Stomach (tissue), 9 donors: ENCODE measurements around the gene FBXO22. TPM values are rescaled to one million over a fixed set of nuclear protein-coding genes. Genes with fewer than 3 reads are reported as not detected.
"Not testable (repeated sequence)": the region's sequence is repeated elsewhere in the genome, so short reads cannot be mapped to it uniquely, and the experiment has no call there.

ENCODE experiments used
- DNase-seq, 2 donors: peaks; one replicate each; pipeline versions ENCODE4 v3.0.0 to v3.0.0-alpha.2; 2013 to 2019
- H3K27ac ChIP-seq, 5 donors: fragments of 200-600 bp in 4 of 5; sonication (generic) in 4 of 5; one replicate each; pipeline ENCODE4 v1.5.1; 2013 to 2019; ENCODE audit warnings: mild to moderate bottlenecking in 1 of 5, moderate library complexity in 1 of 5
- H3K27me3 ChIP-seq, 3 donors: fragments of 200-600 bp; sonication (generic); one replicate each; pipeline ENCODE4 v1.5.1; 2017 to 2019; ENCODE audit warnings: mixed run types in 1 of 3
- H3K36me3 ChIP-seq, 4 donors: fragments of 200-600 bp; sonication (generic); 1 replicate in 3 of 4; 2 replicates in 1 of 4; pipeline ENCODE4 v1.5.1; 2016 to 2019
- H3K4me1 ChIP-seq, 4 donors: fragments of 200-600 bp; sonication (generic); one replicate each; pipeline ENCODE4 v1.5.1; 2016 to 2019
- H3K4me3 ChIP-seq, 4 donors: fragments of 200-600 bp; sonication (generic) in 3 of 4; one replicate each; pipeline ENCODE4 v1.5.1; 2016 to 2019; ENCODE audit warnings: mild to moderate bottlenecking in 1 of 4
- H3K9me3 ChIP-seq, 4 donors: fragments of 200-600 bp; sonication (generic); one replicate each; pipeline ENCODE4 v1.5.1; 2016 to 2019
- CTCF ChIP-seq, 7 experiments: fragments of 450-650 bp in 4 of 7; fragments of 200-600 bp in 3 of 7; sonication (generic) in 3 of 7; IDR thresholded peaks; one replicate each; pipeline ENCODE4 v1.5.1; 2016 to 2019; ENCODE audit warnings: antibody characterized with exemption in 7 of 7, control low read depth in 2 of 7, mild to moderate bottlenecking in 1 of 7
- EP300 ChIP-seq: sonication (generic); formaldehyde crosslinking; IDR thresholded peaks from one replicate; pipeline ENCODE4 v1.6.1; 2017; ENCODE audit warnings: antibody characterized with exemption
- POLR2A ChIP-seq, 4 donors: fragments of 450-650 bp; IDR thresholded peaks; one replicate each; pipeline ENCODE4 v1.6.1; 2016; ENCODE audit warnings: antibody characterized with exemption in 4 of 4, control low read depth in 2 of 4, mild to moderate bottlenecking in 1 of 4, moderate library complexity in 1 of 4
- POLR2AphosphoS5 ChIP-seq, 3 donors: sonication (generic); formaldehyde crosslinking; IDR thresholded peaks; one replicate each; pipeline ENCODE4 v1.6.1; 2016; ENCODE audit warnings: antibody characterized with exemption in 3 of 3
- WGBS, 5 donors: extraction: QIAGEN DNeasy Blood & Tissue Kit in 3 of 5; methylation state at CpG; one replicate each; pipeline versions ENCODE4 v1.1.5 to v1.1.7; 2013 to 2018; 5-methylcytosine and 5-hydroxymethylcytosine counted together
- intact Hi-C: fragments of 100-400 bp; cut with DNase I; formaldehyde crosslinking; loops from one replicate; pipeline ENCODE4 v1.15.1; 2023; ENCODE audit warnings: low total_unique reads
- polyA plus RNA-seq, 3 donors: library from polyadenylated mRNA; stranded (reverse); fragments of 200-250 nt; gene quantifications; one replicate each; pipeline ENCODE4 v1.2.3, GENCODE V29; 2013
- total RNA-seq, 5 donors: library from RNA; depleted of rRNA; stranded (reverse); fragments of >200 nt; gene quantifications; one replicate each; pipeline versions ENCODE4 v1.1.0 to v1.2.3, GENCODE V29; 2014 to 2016
- donor health status: healthy with polysubstance abuse.
- donor health status: Bipolar disorder and iron deficiency.
- donor health status: healthy.

The FBXO22 gene
- total and polyA plus RNA-seq, 8 donors = 8.2 to 100 (median 19.0) TPM

GRCh38 chr15:75981149-75981815 is 77.6 kb downstream of the FBXO22 start:
- H3K27ac ChIP-seq = no peak overlapping the region
- WGBS, 5 donors = 69 to 74% (median 70%) methylated on average over 2 of the region's 2 CpGs
- intact Hi-C loops = no loop called here
- H3K27me3 ChIP-seq = peaks cover 0 to 6% (median 0%) of the 10 kb centered on the region in 3 donors
- H3K4me1 ChIP-seq = no peaks in the 10 kb centered on the region
- H3K9me3 ChIP-seq = no peaks in the 10 kb centered on the region
- H3K4me3 ChIP-seq = no peak overlapping the region
- DNase-seq = no peak
- no peak for TF ChIP-seq EP300
- TF ChIP-seq POLR2A (IDR thresholded peaks at IDR 0.05) = no peak
- TF ChIP-seq POLR2AphosphoS5 (IDR thresholded peaks at IDR 0.05) = no peak
- TF ChIP-seq CTCF (IDR thresholded peaks at IDR 0.05) = no peak
- H3K36me3 ChIP-seq = no peaks in the 10 kb centered on the region

- H3K27me3 ChIP-seq = no peaks in the 10 kb centered on the region
- TF ChIP-seq POLR2A (IDR thresholded peaks at IDR 0.05) (no peak), EP300 (no peak), CTCF (IDR thresholded peaks at IDR 0.05) (no peak), POLR2AphosphoS5 (IDR thresholded peaks at IDR 0.05) (no peak)
- 79 to 92% (median 87%) methylated on average over 2 of the region's 2 CpGs for WGBS, 5 donors
- H3K27ac ChIP-seq = no peak overlapping the region
- intact Hi-C loops = no loop called here
- no peaks in the 10 kb centered on the region for H3K4me1 ChIP-seq
- no peak for DNase-seq
- no peaks in the 10 kb centered on the region for H3K36me3 ChIP-seq
- no peaks in the 10 kb centered on the region for H3K9me3 ChIP-seq
- no peak overlapping the region for H3K4me3 ChIP-seq
Observed at GRCh38 chr15:75982468-75982867, 78.8 kb downstream of the FBXO22 start.

- H3K27me3 ChIP-seq, DNase-seq, H3K4me3 ChIP-seq, H3K4me1 ChIP-seq, H3K36me3 ChIP-seq, H3K27ac ChIP-seq, H3K9me3 ChIP-seq, intact Hi-C loops: not testable (repeated sequence)
- 90 to 96% (median 91%) methylated on average over 3 of the region's 3 CpGs for WGBS, 5 donors
Observed at GRCh38 chr15:75984706-75985105, 81.0 kb downstream of the FBXO22 start.

- WGBS, 5 donors = 44 to 78% (median 73%) methylated on average over 1 of the region's 1 CpG
- TF ChIP-seq POLR2A (IDR thresholded peaks at IDR 0.05) (no peak), EP300 (no peak), CTCF (IDR thresholded peaks at IDR 0.05) (no peak), POLR2AphosphoS5 (IDR thresholded peaks at IDR 0.05) (no peak)
- no peak overlapping the region for H3K27ac ChIP-seq
- H3K4me3 ChIP-seq = no peak overlapping the region
- DNase-seq = no peak
- H3K27me3 ChIP-seq = no peaks in the 10 kb centered on the region
- intact Hi-C loops = no loop called here
- no peaks in the 10 kb centered on the region for H3K9me3 ChIP-seq
- H3K36me3 ChIP-seq = no peaks in the 10 kb centered on the region
- no peaks in the 10 kb centered on the region for H3K4me1 ChIP-seq
Observed at GRCh38 chr15:75985971-75986370, 82.3 kb downstream of the FBXO22 start.

DNA sequence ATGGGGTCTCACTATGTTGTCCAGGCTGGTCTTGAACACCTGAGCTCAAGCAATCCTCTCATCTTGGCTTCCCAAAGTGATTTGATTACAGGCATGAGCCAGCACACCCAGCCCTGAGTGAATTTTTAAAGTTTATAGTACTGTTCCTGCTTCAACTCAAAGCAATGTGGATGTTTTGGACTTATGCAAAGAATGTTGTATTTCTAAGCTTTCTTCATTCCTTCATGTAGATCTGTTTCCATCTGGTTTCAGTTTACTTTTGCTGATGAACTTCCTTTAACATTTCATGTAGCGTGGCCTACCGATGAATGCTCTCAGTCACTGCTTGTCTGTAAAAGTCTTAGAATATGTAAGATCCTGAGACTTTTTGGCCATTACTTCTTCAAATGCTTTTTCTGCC is 85.4 kb downstream of the FBXO22 start:
- 65 to 90% (median 79%) methylated on average over 2 of the region's 2 CpGs for WGBS, 5 donors
- H3K4me3 ChIP-seq = no peak overlapping the region
- TF ChIP-seq EP300 (no peak), CTCF (IDR thresholded peaks at IDR 0.05) (no peak), POLR2AphosphoS5 (IDR thresholded peaks at IDR 0.05) (no peak), POLR2A (IDR thresholded peaks at IDR 0.05) (no peak)
- H3K36me3 ChIP-seq = no peaks in the 10 kb centered on the region
- H3K27ac ChIP-seq = no peak overlapping the region
- intact Hi-C loops = no loop called here
- H3K9me3 ChIP-seq = no peaks in the 10 kb centered on the region
- no peaks in the 10 kb centered on the region for H3K4me1 ChIP-seq
- no peaks in the 10 kb centered on the region for H3K27me3 ChIP-seq
- peak in 1 of 2 donors; percentile 5 for DNase-seq
